ENCODE measurements around the gene MEIS3.

Gene MEIS3

GRCh38 chr19:47435196-47435595 is 15.9 kb upstream of the MEIS3 start:
- no peak for DNase-seq

DNA sequence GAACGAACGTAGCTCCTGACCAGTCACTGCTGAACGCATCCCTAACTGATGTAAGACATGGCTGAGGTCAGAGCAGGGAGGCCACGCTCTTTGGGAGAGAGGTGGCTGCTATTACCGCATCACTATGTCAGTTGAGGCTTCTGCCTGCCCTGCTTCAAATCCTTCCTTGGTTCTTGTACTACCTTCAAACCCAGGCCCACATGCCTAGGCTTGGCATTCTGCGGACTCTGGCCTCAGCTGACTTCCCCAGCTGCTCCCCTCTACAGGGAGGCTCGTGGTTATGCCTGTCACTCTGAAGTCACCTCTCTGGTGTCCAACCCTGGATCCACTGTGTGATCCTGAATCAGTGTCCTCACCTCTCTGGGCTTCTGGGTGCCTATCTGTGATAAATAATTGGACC is 14.8 kb upstream of the MEIS3 start:
- DNase-seq = no peak

DNA sequence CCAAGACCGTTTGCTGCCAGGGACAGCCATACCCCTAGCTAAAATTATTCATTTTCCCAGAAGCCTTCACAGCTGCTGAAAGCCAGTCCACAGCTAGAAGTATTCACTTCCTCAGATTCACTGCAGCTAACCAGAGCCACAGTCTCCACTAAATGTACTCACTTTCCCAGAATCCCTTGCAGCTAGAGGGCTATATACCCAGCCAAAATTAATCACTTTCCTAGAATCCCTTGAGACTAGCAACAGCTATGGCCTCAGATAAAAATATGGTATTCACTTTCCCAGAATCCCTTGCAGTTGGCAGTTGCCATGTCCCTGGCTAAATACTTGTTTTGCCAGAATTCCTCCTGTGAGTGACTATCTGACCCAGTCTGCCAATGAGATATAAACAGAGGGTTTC is 13.8 kb upstream of the MEIS3 start:
- DNase-seq = no peak

DNA sequence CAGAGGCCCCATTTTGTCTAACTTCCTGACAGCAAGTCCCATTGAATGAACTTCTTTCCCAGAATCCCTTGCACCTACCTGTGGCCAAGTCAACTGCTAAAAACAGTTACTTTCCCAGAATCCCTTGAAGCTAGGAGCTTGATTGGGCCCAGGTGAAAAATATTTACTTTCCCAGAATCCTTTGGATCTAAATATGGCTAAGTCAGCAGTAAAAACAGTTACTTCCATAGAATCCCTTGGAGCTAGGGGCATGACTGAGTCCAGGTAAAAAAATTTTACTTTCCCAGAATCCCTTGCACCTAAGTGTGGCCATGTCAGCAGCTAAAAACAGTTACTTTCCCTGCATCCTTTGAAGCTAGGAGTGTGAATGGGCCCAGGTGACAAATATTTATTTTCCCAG is 13.2 kb upstream of the MEIS3 start:
- no peak for DNase-seq

DNA sequence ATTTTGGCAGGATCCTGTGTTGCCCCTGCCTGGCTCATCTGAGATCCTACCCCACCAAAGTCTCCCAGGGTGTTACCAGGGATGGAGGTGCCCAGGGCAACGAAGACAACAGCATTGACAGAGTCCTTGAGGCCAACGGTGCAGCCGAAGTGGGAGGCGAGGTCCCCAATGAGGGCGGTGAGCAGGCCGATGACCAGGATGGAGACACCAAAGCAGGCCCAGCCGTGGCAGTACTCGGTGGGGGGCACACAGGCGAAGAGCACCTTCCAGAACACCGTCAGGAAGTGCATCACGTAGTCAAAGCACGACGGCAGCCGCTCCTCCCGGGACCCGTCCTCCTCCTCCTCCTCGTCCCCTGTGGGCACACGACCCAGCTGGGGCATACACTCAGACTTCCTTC is 12.8 kb upstream of the MEIS3 start:
- no peak for DNase-seq

- no peak for DNase-seq
Observed at GRCh38 chr19:47430041-47430802, 10.9 kb upstream of the MEIS3 start.

DNA sequence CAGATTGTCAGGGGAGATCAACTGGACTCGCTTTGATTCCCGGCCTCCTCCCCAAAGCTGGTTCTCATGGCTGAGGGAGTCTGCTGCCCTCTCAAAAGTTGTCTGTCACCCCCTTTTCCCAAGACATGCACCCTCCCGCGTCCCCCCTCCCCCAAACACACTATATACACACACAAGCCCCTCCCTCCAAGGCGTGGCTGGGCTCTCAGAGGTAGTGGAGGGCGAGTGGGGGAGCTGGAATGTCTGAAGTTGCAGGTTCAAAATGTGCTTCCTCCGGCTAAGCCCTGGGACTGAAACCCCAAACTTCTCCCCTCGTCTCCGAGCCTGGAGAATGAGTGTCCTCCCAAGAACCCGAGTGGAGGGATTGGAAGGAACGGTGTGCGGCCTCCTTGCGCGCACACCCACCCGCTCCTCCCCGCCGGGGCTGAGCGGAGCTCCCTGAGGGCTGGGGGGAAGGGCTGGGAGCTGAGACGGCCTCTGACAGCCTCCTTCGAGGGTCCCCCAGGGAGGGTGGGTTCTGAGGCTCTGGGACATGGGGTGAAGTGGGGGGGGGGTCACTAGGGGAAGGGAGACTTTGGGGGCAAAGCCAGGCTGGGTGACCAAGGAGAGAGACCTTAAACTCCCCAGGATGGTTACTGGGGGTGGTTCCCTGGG is 9.9 kb upstream of the MEIS3 start:
- DNase-seq = no peak

GRCh38 chr19:47428177-47428894 is 9.0 kb upstream of the MEIS3 start:
- peak; percentile 96 for DNase-seq

- peak; percentile 66 for DNase-seq
Observed at GRCh38 chr19:47427241-47428176, 8.2 kb upstream of the MEIS3 start.

GRCh38 chr19:47423203-47423882 is 4.0 kb upstream of the MEIS3 start:
- no peak for DNase-seq

GRCh38 chr19:47422417-47423163 is 3.3 kb upstream of the MEIS3 start:
- no peak for DNase-seq

- peak; percentile 26 for DNase-seq
Observed at GRCh38 chr19:47421844-47422395, 2.6 kb upstream of the MEIS3 start.

- no peak for DNase-seq
Observed at GRCh38 chr19:47421244-47421786, 2.0 kb upstream of the MEIS3 start.

GRCh38 chr19:47419789-47420188 is 462 bp upstream of the MEIS3 start:
- DNase-seq = no peak

- no peak for DNase-seq
Observed at GRCh38 chr19:47418692-47419029, 666 bp downstream of the MEIS3 start.

DNA sequence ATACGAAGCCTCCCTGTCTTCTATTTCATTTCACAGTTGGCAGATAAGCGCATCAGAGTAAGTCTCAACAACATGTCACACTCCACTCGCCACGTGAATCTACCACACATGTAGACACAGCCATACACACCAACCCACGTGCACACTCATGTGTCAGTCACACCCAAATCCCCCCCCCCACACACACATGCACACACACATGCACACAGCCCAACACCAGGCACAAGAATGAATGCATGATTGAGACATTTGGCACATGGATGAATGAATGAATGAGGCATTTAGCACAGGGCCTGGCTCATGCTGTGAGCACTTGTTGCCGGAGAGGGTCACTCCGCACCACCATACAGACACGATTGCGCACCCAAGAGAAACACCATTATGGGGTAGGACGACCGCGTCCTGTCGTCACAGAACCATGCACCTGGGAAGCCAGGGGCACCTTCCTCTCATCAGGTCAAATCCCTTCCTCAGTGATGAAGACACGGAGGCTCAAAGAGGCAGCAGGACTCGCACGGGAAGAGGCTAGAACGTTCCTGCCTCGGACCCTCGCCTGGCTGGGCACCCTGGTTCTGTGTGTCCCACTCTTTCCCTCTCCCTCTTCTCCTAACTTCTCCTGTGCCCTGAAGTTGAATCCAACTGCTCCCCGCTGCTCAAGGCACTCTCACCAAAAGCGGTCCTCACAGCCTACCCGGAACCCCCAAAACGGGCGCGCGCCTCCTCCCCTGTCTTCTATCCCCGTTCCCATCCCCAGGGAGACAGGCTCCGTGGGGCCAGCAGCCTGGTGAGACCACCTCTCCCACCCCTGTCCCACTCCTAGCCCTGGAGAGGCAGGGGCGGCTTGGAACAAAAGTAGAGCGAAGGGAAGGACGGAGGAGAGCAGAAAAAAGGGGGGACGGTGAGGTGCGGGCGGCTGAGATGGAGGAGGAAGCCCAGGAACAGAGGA is 1.3 kb downstream of the MEIS3 start:
- no peak for DNase-seq

DNA sequence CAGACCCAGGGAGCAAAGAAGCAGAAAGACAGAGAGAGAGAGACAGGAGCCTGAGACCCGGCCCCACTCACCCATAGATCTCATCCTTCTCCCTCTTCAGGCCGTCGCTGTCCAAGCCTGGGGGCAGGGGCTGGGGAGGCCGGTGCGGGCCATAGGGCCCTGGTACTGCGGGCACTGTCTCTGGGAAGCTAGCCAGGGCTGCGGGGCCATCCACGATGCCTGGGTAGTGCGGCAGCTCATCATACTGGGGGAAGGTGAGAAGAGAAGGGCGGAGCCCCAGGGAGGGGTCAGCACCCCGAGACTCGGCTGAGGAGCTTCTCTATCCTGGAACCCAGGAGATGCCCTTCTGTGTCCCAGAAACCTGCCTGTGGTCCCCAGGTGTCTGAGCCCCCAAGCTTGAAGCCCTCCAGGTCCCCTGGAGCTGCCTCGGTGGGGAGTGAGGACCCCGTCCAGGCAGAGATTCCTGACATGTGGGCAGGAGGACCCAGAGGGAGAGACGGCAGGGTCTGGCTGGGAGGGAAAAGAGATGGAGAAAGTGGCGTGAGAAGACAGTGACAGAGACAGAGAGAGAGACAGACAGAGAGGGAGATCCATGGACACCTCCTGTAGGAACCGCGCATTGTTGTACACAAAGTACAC is 2.1 kb downstream of the MEIS3 start:
- DNase-seq = no peak

GRCh38 chr19:47416643-47416985 is 2.7 kb downstream of the MEIS3 start:
- DNase-seq = no peak

GRCh38 chr19:47415953-47416642 is 3.2 kb downstream of the MEIS3 start:
- no peak for DNase-seq
